ENCODE measurements around the gene PARP6. TPM values are rescaled to one million over a fixed set of nuclear protein-coding genes. Genes with fewer than 3 reads are reported as not detected.

The PARP6 gene
- total RNA-seq = 31.7 and 35.2 TPM in 2 replicates

DNA sequence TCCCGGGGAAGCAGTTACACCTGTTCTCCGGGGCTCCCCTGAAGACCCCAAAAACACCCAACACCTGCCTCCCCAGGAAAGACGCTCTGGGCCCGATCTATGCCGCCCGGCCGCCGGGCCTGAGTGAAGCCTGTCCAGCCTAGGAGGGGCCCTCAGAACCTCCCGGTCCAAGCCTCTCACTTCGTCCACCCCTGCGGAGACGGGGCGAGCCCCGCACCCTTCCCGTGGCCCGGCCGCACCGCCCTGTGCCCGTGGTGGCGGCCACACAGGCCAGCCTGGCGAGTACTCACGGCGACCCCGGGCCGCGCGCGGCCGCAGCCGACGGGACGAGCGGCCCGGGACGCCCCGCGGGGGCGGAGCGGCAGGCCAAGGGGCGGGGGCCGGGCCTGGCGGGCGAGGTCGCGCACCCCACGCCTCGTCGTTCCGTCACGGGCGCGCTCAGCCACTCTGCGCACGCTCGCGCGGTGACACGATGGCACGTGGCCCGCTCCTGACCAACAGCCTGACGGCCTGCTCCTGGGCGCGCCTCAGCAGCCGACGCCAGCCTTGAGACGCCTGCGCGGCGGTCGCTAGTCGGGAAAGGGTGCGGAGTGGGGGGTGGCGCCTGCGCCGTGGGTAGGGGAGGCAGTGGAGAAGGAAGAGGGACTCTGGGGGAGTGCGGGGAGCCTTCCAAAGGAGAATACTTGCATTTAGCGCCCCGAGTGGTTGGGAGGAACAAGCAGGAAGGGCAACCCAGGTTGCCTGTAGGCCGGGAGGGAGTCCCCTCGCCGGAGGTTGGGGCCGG lies at the start of gene PARP6:
TSS of gene PARP6 (minus strand) at position 342 of the 784 bp plus-strand sequence. CDS start 5,077 bp downstream, outside the sequence.

GRCh38 chr15:72319985-72320671 lies 47.8 kb upstream of the PARP6 start, which contains the start of gene CELF6:
Gene CELF6 (minus strand): TSS chr15:72320157. CDS start chr15:72319874, 283 bp downstream.

DNA sequence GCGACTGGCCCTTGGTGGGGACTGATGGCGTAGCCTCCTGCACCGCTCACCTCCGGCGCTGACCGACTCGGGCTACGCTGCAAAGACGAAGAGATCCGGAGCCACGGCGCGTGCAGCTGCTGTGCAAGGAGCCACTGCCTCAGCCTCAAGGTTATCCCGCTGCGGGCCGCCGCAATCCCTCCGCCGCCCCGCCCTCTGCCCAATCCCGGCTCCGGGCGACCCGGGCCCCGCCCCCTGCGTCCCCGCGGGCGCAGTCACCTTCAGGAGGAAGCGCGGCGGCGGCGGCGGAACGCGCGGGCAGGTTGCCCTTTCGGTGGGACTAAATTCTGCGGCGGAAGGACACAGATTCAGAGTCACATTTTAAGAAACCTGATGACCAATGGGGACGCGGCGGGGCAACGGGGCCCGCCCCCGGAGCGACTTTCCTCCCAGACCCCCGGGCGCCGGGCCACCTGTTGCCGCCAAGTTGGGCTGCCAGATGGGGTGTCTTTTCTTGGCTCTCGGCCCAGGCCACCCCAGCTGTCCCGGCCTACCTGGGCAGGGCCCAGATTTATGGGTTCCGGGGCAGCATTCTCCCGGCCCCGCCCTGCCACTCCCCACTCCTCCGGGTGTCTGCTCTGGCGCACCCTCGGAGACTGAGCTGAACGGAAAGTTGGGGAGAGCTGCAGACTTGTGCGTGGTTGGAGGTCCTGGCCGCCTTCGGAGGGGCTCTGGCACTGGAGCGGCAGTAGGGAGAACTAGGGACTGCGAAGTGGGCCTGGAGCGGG lies 41.1 kb downstream of the PARP6 start, which contains the start of gene PKM:
TSS of gene PKM (minus strand) at position 125 of the 767 bp plus-strand sequence. CDS start 12,093 bp downstream, outside the sequence.

DNA sequence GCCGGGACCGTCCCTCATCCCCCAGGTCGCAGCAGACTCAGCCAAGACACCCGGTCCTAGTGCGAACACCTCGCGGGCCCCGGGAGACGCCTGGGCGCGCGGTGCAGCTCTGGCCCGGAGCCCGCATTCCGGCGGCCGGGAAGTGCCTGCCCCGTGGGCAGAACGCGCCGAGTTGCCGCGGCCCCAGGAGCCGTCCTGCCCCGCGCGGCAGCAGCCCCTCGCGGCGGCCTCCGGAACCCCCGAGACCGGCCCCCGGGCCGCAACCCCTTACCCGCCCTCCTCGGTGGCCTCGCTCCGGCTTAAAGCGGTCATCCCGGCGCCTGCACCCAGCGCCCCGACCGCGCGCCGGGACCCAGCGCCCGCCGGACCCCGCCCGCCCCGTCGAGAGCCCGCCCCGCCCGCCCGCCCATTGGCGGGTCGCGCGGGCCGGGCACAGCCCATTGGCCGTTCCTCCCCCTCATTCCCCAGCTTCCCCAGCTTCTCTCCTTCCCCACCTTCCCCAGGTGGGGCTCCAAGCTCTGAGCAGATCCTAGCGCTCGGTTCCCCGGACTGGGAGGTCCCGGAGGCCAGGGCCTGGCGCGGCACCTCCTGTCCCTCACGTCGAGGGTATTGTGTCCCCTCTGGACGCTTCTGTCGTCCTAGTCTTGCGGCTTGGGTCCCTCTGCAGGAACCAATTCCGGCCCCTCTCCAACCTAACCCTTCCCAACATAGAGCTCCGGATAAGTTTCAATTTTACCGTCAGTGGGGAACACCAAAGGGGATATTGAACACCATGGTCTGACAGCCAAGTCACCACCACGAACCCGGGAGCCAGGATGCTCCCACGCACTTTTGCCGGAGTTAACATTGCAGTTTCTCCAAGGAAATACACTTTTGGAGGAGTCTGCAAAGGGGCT lies 74.6 kb downstream of the PARP6 start, which contains the start of gene GRAMD2A:
TSS of gene GRAMD2A (minus strand) at position 328 of the 896 bp plus-strand sequence.

Other genes starting within 250 kb of the PARP6 start
- 58.8 and 65.6 TPM in 2 replicates for gene MYO9A, start 154.4 kb downstream of the PARP6 start, total RNA-seq
- 2.3 and 2.4 TPM in 2 replicates for gene SENP8, start 154.2 kb downstream of the PARP6 start, total RNA-seq
- 0.32 and 0.61 TPM in 2 replicates for gene GRAMD2A, start 74.8 kb downstream of the PARP6 start, total RNA-seq
- 2,153 and 2,968 TPM in 2 replicates for gene PKM, start 41.4 kb downstream of the PARP6 start, total RNA-seq
- gene CELF6, start 47.6 kb upstream of the PARP6 start, total RNA-seq = 0.16 and 0.36 TPM in 2 replicates
- gene HEXA, start 103.5 kb upstream of the PARP6 start, total RNA-seq = 86.3 and 97.0 TPM in 2 replicates
- gene TMEM202, start 125.8 kb upstream of the PARP6 start, total RNA-seq = not detected in 2 replicates
- 41.0 and 58.9 TPM in 2 replicates for gene ARIH1, start 201.8 kb upstream of the PARP6 start, total RNA-seq

Data from hair follicle dermal papilla cell (primary cell).